ENCODE data around the gene ACP2. TPM values are rescaled to one million over a fixed set of nuclear protein-coding genes. Genes with fewer than 3 reads are reported as not detected.

ACP2 gene
- total RNA-seq, 2 donors from 2014 or later: 11.1 to 14.8 TPM

GRCh38 chr11:47272706-47273105, 24.1 kb upstream of the ACP2 start:
- Mint-ChIP-seq H3K27ac (peak overlapping the region; percentile 44), H3K4me1 (peaks cover 32% of the 10 kb centered on the region), H3K27me3 (no peaks in the 10 kb centered on the region), H3K4me3 (peak overlapping the region; percentile 86), H3K36me3 (ENCODE audit: low read depth) (peaks cover 68% of the 10 kb centered on the region), H3K9me3 (no peaks in the 10 kb centered on the region)
- no peak for ATAC-seq (replicated peaks)

GRCh38 chr11:47271961-47272661, 23.5 kb upstream of the ACP2 start:
- H3K27ac Mint-ChIP-seq: peak overlapping the region; percentile 88
- peaks cover 32% of the 10 kb centered on the region for H3K4me1 Mint-ChIP-seq
- no peaks in the 10 kb centered on the region for H3K27me3 Mint-ChIP-seq
- peaks cover 62% of the 10 kb centered on the region for H3K36me3 Mint-ChIP-seq (ENCODE audit: low read depth)
- no peaks in the 10 kb centered on the region for H3K9me3 Mint-ChIP-seq
- no peak for ATAC-seq (replicated peaks)
- H3K4me3 Mint-ChIP-seq: peak overlapping the region; percentile 86

GRCh38 chr11:47271328-47271727, 22.7 kb upstream of the ACP2 start:
- Mint-ChIP-seq H3K9me3 (no peaks in the 10 kb centered on the region), H3K27me3 (no peaks in the 10 kb centered on the region), H3K4me1 (peaks cover 32% of the 10 kb centered on the region), H3K4me3 (peak overlapping the region; percentile 86), H3K36me3 (ENCODE audit: low read depth) (peaks cover 54% of the 10 kb centered on the region), H3K27ac (peak overlapping the region; percentile 88)
- no peak for ATAC-seq (replicated peaks)

GRCh38 chr11:47270331-47271271, 22.0 kb upstream of the ACP2 start:
- Mint-ChIP-seq H3K9me3 (no peaks in the 10 kb centered on the region), H3K4me1 (peaks cover 32% of the 10 kb centered on the region), H3K27me3 (no peaks in the 10 kb centered on the region), H3K27ac (peak overlapping the region; percentile 88), H3K36me3 (ENCODE audit: low read depth) (peaks cover 47% of the 10 kb centered on the region), H3K4me3 (peak overlapping the region; percentile 86)
- peak; percentile 25 for ATAC-seq (replicated peaks)

- peak within 1 kb of the TSS; percentile 86 for H3K4me3 Mint-ChIP-seq
- H3K4me1 Mint-ChIP-seq: peaks cover 32% of the 10 kb centered on the region
- H3K27me3 Mint-ChIP-seq: no peaks in the 10 kb centered on the region
- peaks cover 40% of the 10 kb centered on the region for H3K36me3 Mint-ChIP-seq (ENCODE audit: low read depth)
- no peaks in the 10 kb centered on the region for H3K9me3 Mint-ChIP-seq
- H3K27ac Mint-ChIP-seq: peak within 1 kb of the TSS; percentile 99
- ATAC-seq (replicated peaks): peak; percentile 82
These were observed 21.3 kb upstream of the ACP2 start, which contains the start of gene MADD for GRCh38 chr11:47269829-47270305. TSS of gene MADD (plus strand) at chr11:47270133.

GRCh38 chr11:47269002-47269828, 20.6 kb upstream of the ACP2 start:
- Mint-ChIP-seq H3K9me3 (no peaks in the 10 kb centered on the region), H3K4me3 (peak overlapping the region; percentile 86), H3K27me3 (no peaks in the 10 kb centered on the region), H3K4me1 (peaks cover 32% of the 10 kb centered on the region), H3K36me3 (ENCODE audit: low read depth) (peaks cover 33% of the 10 kb centered on the region), H3K27ac (peak overlapping the region; percentile 99)
- ATAC-seq (replicated peaks): peak; percentile 68

GRCh38 chr11:47268448-47269001, 19.9 kb upstream of the ACP2 start:
- peaks cover 32% of the 10 kb centered on the region for H3K4me1 Mint-ChIP-seq
- no peaks in the 10 kb centered on the region for H3K9me3 Mint-ChIP-seq
- no peaks in the 10 kb centered on the region for H3K27me3 Mint-ChIP-seq
- peaks cover 26% of the 10 kb centered on the region for H3K36me3 Mint-ChIP-seq (ENCODE audit: low read depth)
- no peak for ATAC-seq (replicated peaks)
- peak overlapping the region; percentile 86 for H3K4me3 Mint-ChIP-seq
- peak overlapping the region; percentile 99 for H3K27ac Mint-ChIP-seq

GRCh38 chr11:47267876-47268275, 19.3 kb upstream of the ACP2 start:
- peaks cover 31% of the 10 kb centered on the region for H3K4me1 Mint-ChIP-seq
- no peaks in the 10 kb centered on the region for H3K27me3 Mint-ChIP-seq
- peak overlapping the region; percentile 99 for H3K27ac Mint-ChIP-seq
- ATAC-seq (replicated peaks): no peak
- H3K36me3 Mint-ChIP-seq (ENCODE audit: low read depth): peaks cover 20% of the 10 kb centered on the region
- peak overlapping the region; percentile 86 for H3K4me3 Mint-ChIP-seq
- H3K9me3 Mint-ChIP-seq: no peaks in the 10 kb centered on the region

GRCh38 chr11:47264521-47264920, 15.9 kb upstream of the ACP2 start:
- Mint-ChIP-seq H3K27me3 (no peaks in the 10 kb centered on the region), H3K27ac (no peak overlapping the region), H3K4me1 (peaks cover 14% of the 10 kb centered on the region), H3K36me3 (ENCODE audit: low read depth) (peaks cover 9% of the 10 kb centered on the region), H3K4me3 (no peak overlapping the region), H3K9me3 (no peaks in the 10 kb centered on the region)
- ATAC-seq (replicated peaks): no peak

- ATAC-seq (replicated peaks): no peak
- H3K27me3 Mint-ChIP-seq: no peaks in the 10 kb centered on the region
- no peak overlapping the region for H3K4me3 Mint-ChIP-seq
- H3K9me3 Mint-ChIP-seq: no peaks in the 10 kb centered on the region
- H3K27ac Mint-ChIP-seq: no peak overlapping the region
- H3K36me3 Mint-ChIP-seq (ENCODE audit: low read depth): peaks cover 7% of the 10 kb centered on the region
- H3K4me1 Mint-ChIP-seq: peaks cover 15% of the 10 kb centered on the region
These were observed 15.5 kb upstream of the ACP2 start for GRCh38 chr11:47264119-47264518.

- Mint-ChIP-seq H3K4me1 (peaks cover 4% of the 10 kb centered on the region), H3K27me3 (no peaks in the 10 kb centered on the region), H3K36me3 (ENCODE audit: low read depth) (no peaks in the 10 kb centered on the region), H3K27ac (no peak overlapping the region), H3K4me3 (no peak overlapping the region), H3K9me3 (no peaks in the 10 kb centered on the region)
- ATAC-seq (replicated peaks): no peak
These were observed 12.7 kb upstream of the ACP2 start for GRCh38 chr11:47261291-47261800.

GRCh38 chr11:47260366-47260765, 11.8 kb upstream of the ACP2 start:
- H3K36me3 Mint-ChIP-seq (ENCODE audit: low read depth): no peaks in the 10 kb centered on the region
- H3K4me1 Mint-ChIP-seq: peaks cover 4% of the 10 kb centered on the region
- H3K27ac Mint-ChIP-seq: no peak overlapping the region
- H3K27me3 Mint-ChIP-seq: no peaks in the 10 kb centered on the region
- no peak for ATAC-seq (replicated peaks)
- no peaks in the 10 kb centered on the region for H3K9me3 Mint-ChIP-seq
- no peak overlapping the region for H3K4me3 Mint-ChIP-seq

GRCh38 chr11:47259232-47259977, 10.8 kb upstream of the ACP2 start:
- Mint-ChIP-seq H3K27ac (peak overlapping the region; percentile 65), H3K27me3 (no peaks in the 10 kb centered on the region)

More at GRCh38 chr11:47259232-47259977, 10.8 kb upstream of the ACP2 start:
- peak; percentile 58 for ATAC-seq (replicated peaks)
- H3K36me3 Mint-ChIP-seq (ENCODE audit: low read depth): no peaks in the 10 kb centered on the region
- H3K4me1 Mint-ChIP-seq: peaks cover 9% of the 10 kb centered on the region
- H3K4me3 Mint-ChIP-seq: no peak overlapping the region
- no peaks in the 10 kb centered on the region for H3K9me3 Mint-ChIP-seq
